ENCODE data around the gene HSPG2.

HSPG2 gene

DNA sequence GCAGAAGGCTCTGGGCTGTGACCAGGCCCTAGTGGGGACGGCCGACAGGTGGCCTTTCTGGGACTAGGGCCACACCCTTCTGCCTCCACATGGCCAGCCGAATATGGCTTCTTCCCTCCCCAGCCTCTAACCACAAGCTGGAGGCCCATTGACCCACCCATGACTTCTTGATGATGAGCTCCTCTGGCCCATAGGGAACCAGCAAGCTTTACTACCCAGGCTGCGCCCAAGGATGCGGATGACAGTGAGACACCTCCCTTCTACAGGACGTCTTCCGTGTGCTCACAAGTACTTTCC is 84.0 kb downstream of the HSPG2 start:
- TF ChIP-seq, protein P1, sequence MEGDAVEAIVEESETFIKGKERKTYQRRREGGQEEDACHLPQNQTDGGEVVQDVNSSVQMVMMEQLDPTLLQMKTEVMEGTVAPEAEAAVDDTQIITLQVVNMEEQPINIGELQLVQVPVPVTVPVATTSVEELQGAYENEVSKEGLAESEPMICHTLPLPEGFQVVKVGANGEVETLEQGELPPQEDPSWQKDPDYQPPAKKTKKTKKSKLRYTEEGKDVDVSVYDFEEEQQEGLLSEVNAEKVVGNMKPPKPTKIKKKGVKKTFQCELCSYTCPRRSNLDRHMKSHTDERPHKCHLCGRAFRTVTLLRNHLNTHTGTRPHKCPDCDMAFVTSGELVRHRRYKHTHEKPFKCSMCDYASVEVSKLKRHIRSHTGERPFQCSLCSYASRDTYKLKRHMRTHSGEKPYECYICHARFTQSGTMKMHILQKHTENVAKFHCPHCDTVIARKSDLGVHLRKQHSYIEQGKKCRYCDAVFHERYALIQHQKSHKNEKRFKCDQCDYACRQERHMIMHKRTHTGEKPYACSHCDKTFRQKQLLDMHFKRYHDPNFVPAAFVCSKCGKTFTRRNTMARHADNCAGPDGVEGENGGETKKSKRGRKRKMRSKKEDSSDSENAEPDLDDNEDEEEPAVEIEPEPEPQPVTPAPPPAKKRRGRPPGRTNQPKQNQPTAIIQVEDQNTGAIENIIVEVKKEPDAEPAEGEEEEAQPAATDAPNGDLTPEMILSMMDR (IDR thresholded peaks at IDR 0.05; ENCODE audit: insufficient read depth, low read length) = no peak
- TF ChIP-seq POLR2AphosphoS5 (IDR thresholded peaks at IDR 0.05; ENCODE audit: low read depth) = no peak
- no peak for TF ChIP-seq SPI1 (IDR thresholded peaks at IDR 0.05; ENCODE audit: borderline replicate concordance, low read depth)
- no peak for TF ChIP-seq GABPA (IDR thresholded peaks at IDR 0.05; ENCODE audit: low read depth)
- TF ChIP-seq, protein P2, sequence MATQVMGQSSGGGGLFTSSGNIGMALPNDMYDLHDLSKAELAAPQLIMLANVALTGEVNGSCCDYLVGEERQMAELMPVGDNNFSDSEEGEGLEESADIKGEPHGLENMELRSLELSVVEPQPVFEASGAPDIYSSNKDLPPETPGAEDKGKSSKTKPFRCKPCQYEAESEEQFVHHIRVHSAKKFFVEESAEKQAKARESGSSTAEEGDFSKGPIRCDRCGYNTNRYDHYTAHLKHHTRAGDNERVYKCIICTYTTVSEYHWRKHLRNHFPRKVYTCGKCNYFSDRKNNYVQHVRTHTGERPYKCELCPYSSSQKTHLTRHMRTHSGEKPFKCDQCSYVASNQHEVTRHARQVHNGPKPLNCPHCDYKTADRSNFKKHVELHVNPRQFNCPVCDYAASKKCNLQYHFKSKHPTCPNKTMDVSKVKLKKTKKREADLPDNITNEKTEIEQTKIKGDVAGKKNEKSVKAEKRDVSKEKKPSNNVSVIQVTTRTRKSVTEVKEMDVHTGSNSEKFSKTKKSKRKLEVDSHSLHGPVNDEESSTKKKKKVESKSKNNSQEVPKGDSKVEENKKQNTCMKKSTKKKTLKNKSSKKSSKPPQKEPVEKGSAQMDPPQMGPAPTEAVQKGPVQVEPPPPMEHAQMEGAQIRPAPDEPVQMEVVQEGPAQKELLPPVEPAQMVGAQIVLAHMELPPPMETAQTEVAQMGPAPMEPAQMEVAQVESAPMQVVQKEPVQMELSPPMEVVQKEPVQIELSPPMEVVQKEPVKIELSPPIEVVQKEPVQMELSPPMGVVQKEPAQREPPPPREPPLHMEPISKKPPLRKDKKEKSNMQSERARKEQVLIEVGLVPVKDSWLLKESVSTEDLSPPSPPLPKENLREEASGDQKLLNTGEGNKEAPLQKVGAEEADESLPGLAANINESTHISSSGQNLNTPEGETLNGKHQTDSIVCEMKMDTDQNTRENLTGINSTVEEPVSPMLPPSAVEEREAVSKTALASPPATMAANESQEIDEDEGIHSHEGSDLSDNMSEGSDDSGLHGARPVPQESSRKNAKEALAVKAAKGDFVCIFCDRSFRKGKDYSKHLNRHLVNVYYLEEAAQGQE (IDR thresholded peaks at IDR 0.05; ENCODE audit: insufficient replicate concordance, low read depth) = no peak
- H3K4me3 ChIP-seq (replicated peaks; ENCODE audit: insufficient read depth, low read length) = no peak overlapping the region
- no peak for DNase-seq (ENCODE audit: low read depth in 1 of 2, low spot score in 1 of 2)
- no peak overlapping the region for H3K27ac ChIP-seq (replicated peaks)
- H3K27me3 ChIP-seq (ENCODE audit: insufficient read depth, poor library complexity, severe bottlenecking) = no peaks in the 10 kb centered on the region

DNA sequence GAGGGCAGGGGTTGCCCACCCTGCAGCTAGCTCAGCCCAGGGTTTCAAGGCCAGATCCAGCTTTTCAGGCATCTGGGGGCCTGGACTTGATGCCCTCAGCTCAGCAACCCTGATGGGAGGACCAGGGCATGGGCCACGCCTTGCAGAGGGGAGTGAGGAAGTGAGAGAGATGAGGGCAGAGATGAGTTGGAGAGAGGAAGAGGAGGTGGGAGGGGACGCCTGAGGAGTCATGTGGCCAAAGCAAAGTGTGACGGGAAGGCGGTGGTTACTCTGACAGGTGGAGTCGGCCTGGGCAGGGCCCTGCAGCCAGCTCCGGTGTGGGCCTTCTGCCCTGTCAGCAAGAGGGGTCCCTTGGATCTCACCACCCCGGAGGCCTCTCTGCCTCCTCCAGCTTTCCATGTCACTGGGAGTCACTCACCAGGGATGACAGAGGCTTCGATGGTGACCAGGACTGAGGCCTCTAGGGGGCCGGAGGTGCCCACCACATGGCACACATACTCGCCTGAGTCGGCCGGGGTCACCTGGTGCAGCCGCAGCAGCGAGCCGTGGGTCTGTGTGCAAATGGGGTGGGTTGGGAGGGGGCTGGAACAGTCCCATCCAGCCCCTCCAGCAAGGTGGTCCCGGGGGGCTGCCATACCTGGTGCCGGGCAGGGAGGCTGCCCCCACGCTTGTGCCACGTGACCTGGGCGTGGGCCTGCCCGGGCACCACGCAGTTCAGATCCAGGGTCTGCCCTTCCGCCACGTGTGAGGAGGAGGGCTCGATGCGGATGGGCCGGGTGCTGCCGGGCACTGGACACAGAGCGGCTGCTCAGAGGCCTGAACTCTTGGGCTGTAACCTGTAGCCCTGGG is 84.6 kb downstream of the HSPG2 start:
- DNase-seq (ENCODE audit: low read depth in 1 of 2, low spot score in 1 of 2) = peak; percentile 14 to 77
- no peak overlapping the region for H3K4me3 ChIP-seq (replicated peaks; ENCODE audit: insufficient read depth, low read length)
- no peaks in the 10 kb centered on the region for H3K27me3 ChIP-seq (ENCODE audit: insufficient read depth, poor library complexity, severe bottlenecking)
- H3K27ac ChIP-seq (replicated peaks) = no peak overlapping the region
- TF ChIP-seq SPI1 (IDR thresholded peaks at IDR 0.05; ENCODE audit: borderline replicate concordance, low read depth) (peak; percentile 48), GABPA (IDR thresholded peaks at IDR 0.05; ENCODE audit: low read depth) (no peak)
- TF ChIP-seq, protein P2 (IDR thresholded peaks at IDR 0.05; ENCODE audit: insufficient replicate concordance, low read depth) = no peak

DNA sequence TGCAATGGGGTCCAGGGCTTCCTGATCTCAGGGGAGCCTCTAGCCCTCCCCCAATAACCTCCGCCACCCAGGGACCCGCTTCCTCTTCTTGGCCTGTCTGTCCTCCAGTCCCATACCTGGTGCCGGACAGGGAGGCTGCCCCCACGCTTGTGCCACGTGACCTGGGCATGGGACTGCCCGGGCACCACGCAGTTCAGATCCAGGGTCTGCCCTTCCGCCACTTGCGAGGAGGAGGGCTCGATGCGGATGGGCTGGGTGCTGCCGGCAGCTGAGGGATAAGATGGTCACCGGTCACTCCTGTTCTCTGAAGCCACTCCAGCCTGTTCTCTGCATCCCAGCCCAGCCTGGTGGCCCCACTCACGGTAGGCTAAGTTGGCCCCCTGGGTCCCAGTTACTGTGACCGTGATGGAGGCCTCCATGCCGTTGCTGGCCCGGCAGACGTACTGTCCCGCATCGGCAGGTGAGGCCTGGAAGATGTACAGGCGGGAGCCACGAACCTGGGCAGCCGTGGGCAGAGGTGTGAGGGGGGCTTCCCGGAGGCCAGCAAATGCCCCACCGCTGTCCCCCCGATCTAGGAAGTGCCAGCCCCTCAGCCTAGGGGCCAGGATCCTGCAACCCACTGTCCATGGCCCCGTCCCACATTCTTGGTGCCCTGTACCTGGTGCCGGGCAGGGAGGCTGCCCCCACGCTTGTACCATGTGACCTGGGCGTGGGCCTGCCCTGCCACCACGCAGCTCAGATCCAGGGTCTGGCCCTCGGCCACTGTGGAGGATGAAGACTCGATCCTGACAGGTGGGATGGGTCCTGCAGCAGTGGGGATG is 85.5 kb downstream of the HSPG2 start:
- no peaks in the 10 kb centered on the region for H3K27me3 ChIP-seq (ENCODE audit: insufficient read depth, poor library complexity, severe bottlenecking)
- DNase-seq (ENCODE audit: low read depth in 1 of 2, low spot score in 1 of 2) = no peak
- no peak overlapping the region for H3K27ac ChIP-seq (replicated peaks)
- no peak overlapping the region for H3K4me3 ChIP-seq (replicated peaks; ENCODE audit: insufficient read depth, low read length)
- TF ChIP-seq GABPA (IDR thresholded peaks at IDR 0.05; ENCODE audit: low read depth) (no peak), SPI1 (IDR thresholded peaks at IDR 0.05; ENCODE audit: borderline replicate concordance, low read depth) (no peak), POLR2AphosphoS5 (IDR thresholded peaks at IDR 0.05; ENCODE audit: low read depth) (no peak)
- TF ChIP-seq, protein P2 (IDR thresholded peaks at IDR 0.05; ENCODE audit: insufficient replicate concordance, low read depth) = no peak
- TF ChIP-seq, protein P1 (IDR thresholded peaks at IDR 0.05; ENCODE audit: insufficient read depth, low read length) = no peak
